ENCODE results near the gene GADL1. TPM values are rescaled to one million over a fixed set of nuclear protein-coding genes. Genes with fewer than 3 reads are reported as not detected.

GADL1 gene
- total and polyA plus RNA-seq, 2 donors = 0.02 to 0.09 TPM

DNA sequence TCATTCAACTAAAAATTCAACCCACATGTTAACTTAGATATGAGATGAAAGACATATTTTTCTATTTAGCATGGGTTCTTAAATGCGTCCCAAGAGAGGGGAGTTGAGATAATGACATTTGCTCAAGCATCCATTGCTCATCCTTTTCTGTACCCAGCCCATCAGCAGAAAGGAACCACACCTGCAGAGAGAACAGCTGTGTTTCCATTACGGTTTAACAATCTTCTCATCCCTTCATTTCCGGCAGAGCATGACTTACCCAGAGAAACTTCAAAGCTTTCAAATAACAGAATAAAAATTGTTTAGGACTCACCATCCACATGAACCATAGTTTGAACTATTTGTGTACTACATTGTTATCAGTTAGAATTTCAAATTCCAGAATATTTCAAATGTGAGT is 174.9 kb downstream of the GADL1 start:
- WGBS = 80% methylated on average over 3 of the region's 3 CpGs
- no peaks in the 10 kb centered on the region for H3K27me3 ChIP-seq (ENCODE audit: control insufficient read depth in 2 of 2, insufficient read depth in 1 of 2, low read length in 1 of 2)
- H3K36me3 ChIP-seq (ENCODE audit: control insufficient read depth in 2 of 2, insufficient read depth in 2 of 2, low read length in 1 of 2) = no peaks in the 10 kb centered on the region

DNA sequence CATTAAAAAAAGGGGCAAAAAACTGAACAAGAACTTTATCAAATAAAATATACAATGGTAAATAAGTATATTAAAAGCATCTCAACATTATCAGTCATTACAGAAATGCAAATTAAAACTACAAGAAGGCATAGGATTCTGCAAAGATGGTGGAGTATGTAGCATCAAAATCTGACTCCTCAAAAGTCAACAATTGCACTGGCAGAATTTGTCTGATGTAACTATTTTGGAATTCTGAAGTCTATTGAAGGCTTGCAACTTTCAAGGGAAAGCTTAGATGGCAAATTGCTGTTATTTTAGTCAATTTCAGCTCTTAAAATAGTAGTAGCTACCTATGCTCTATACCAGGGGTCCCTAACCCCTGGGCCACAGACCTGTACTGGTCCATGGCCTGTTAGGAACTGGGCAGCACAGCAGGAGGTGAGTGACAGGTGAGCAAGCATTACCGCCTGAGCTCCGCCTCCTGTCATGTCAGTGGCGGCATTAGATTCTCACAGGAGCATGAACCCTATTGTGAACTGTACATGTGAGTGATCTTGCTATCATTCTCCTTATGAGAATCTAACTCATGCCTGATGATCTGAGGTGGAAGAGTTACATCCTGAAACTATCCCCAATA is 180.5 kb downstream of the GADL1 start:
- H3K36me3 ChIP-seq (ENCODE audit: control insufficient read depth in 2 of 2, insufficient read depth in 2 of 2, low read length in 1 of 2) = no peaks in the 10 kb centered on the region
- H3K27ac ChIP-seq (ENCODE audit: low read depth in 1 of 2, low read length in 1 of 2) = no peak overlapping the region
- DNase-seq (ENCODE audit: low read depth in 6 of 9, low spot score in 9 of 9) = no peak
- WGBS = 96% methylated on average over 3 of the region's 3 CpGs
- H3K27me3 ChIP-seq (ENCODE audit: control insufficient read depth in 2 of 2, insufficient read depth in 1 of 2, low read length in 1 of 2) = no peaks in the 10 kb centered on the region
- no peak overlapping the region for H3K4me3 ChIP-seq (ENCODE audit: low read length in 2 of 2)
- no peaks in the 10 kb centered on the region for H3K9me3 ChIP-seq (ENCODE audit: control insufficient read depth in 2 of 2, insufficient read depth in 1 of 2, low read length in 1 of 2)
- no peaks in the 10 kb centered on the region for H3K4me1 ChIP-seq (ENCODE audit: control insufficient read depth in 2 of 2, insufficient read depth in 2 of 2, low read length in 2 of 2)

More for the DNA sequence above, 174.9 kb downstream of the GADL1 start:
- Histone ChIP-seq H3K27ac (ENCODE audit: low read depth in 1 of 2, low read length in 1 of 2) (no peak overlapping the region), H3K4me3 (ENCODE audit: low read length in 2 of 2) (no peak overlapping the region), H3K9me3 (ENCODE audit: control insufficient read depth in 2 of 2, insufficient read depth in 1 of 2, low read length in 1 of 2) (no peaks in the 10 kb centered on the region), H3K4me1 (ENCODE audit: control insufficient read depth in 2 of 2, insufficient read depth in 2 of 2, low read length in 2 of 2) (no peaks in the 10 kb centered on the region)
- DNase-seq (ENCODE audit: low read depth in 6 of 9, low spot score in 9 of 9) = no peak

DNA sequence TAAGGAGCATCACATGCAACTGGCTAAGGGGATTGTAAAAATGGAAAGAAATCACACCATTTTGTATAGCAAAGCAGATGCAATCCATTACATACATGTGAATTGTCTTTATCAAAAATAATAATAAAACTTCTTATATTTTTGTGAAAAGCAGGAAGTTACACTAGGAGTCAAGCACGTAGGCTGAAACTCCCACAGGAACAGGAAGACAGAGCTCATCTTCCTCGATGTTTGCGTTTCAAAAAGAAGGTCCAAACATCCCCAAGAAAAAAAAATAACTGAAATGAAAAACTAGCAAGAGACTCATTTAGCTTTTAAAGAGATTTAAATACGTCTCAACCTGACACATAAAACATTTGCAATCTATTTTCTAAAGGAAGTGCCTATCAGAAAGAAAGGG is 181.5 kb downstream of the GADL1 start:
- Histone ChIP-seq H3K27ac (ENCODE audit: low read depth in 1 of 2, low read length in 1 of 2) (no peak overlapping the region), H3K36me3 (ENCODE audit: control insufficient read depth in 2 of 2, insufficient read depth in 2 of 2, low read length in 1 of 2) (no peaks in the 10 kb centered on the region), H3K4me1 (ENCODE audit: control insufficient read depth in 2 of 2, insufficient read depth in 2 of 2, low read length in 2 of 2) (no peaks in the 10 kb centered on the region), H3K4me3 (ENCODE audit: low read length in 2 of 2) (no peak overlapping the region), H3K9me3 (ENCODE audit: control insufficient read depth in 2 of 2, insufficient read depth in 1 of 2, low read length in 1 of 2) (no peaks in the 10 kb centered on the region), H3K27me3 (ENCODE audit: control insufficient read depth in 2 of 2, insufficient read depth in 1 of 2, low read length in 1 of 2) (no peaks in the 10 kb centered on the region)
- DNase-seq (ENCODE audit: low read depth in 6 of 9, low spot score in 9 of 9) = no peak
- WGBS = 82% methylated on average over 4 of the region's 4 CpGs

DNA sequence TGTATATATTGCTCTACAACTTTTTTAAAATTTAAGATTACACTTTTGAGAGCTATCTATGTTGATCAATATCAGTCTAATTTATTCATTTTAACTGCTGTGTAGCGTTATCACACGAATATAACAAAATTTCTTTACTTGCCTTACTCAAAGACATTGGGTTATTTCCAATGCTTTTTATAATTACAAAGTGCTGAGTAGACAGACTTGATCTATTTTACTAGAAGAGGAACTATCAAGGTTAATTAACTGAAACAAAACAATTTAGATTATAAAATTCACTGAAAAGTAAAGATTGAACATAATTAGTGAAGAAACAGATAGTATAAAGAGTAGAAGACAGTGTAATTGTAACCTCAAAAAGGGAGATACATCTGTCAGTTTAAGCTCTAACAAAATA is 182.6 kb downstream of the GADL1 start:
- Histone ChIP-seq H3K27me3 (ENCODE audit: control insufficient read depth in 2 of 2, insufficient read depth in 1 of 2, low read length in 1 of 2) (no peaks in the 10 kb centered on the region), H3K4me1 (ENCODE audit: control insufficient read depth in 2 of 2, insufficient read depth in 2 of 2, low read length in 2 of 2) (no peaks in the 10 kb centered on the region), H3K9me3 (ENCODE audit: control insufficient read depth in 2 of 2, insufficient read depth in 1 of 2, low read length in 1 of 2) (no peaks in the 10 kb centered on the region), H3K36me3 (ENCODE audit: control insufficient read depth in 2 of 2, insufficient read depth in 2 of 2, low read length in 1 of 2) (no peaks in the 10 kb centered on the region), H3K27ac (ENCODE audit: low read depth in 1 of 2, low read length in 1 of 2) (no peak overlapping the region), H3K4me3 (ENCODE audit: low read length in 2 of 2) (no peak overlapping the region)
- WGBS = over 99% methylated on average over 2 of the region's 2 CpGs
- DNase-seq (ENCODE audit: low read depth in 6 of 9, low spot score in 9 of 9) = no peak

DNA sequence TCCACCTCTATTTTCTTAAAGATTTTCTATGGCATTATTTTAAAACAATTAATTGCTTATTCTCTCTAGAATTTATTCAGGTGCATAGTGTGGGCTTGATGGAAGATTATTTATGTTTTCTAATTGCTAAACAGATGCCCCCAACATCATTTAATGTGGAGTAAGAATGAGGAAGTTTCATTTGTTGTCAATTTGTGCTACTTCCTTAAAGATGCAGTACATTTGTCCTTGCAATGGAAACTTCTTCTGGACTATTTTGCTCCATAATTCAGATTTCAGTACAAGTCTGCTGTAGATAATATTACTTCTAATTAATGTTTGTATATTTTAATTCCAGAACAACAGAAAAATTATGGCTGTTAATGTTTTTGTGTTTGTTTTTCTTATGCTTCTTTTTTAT is 183.3 kb downstream of the GADL1 start:
- Histone ChIP-seq H3K36me3 (ENCODE audit: control insufficient read depth in 2 of 2, insufficient read depth in 2 of 2, low read length in 1 of 2) (no peaks in the 10 kb centered on the region), H3K9me3 (ENCODE audit: control insufficient read depth in 2 of 2, insufficient read depth in 1 of 2, low read length in 1 of 2) (no peaks in the 10 kb centered on the region), H3K27ac (ENCODE audit: low read depth in 1 of 2, low read length in 1 of 2) (no peak overlapping the region), H3K4me1 (ENCODE audit: control insufficient read depth in 2 of 2, insufficient read depth in 2 of 2, low read length in 2 of 2) (no peaks in the 10 kb centered on the region), H3K27me3 (ENCODE audit: control insufficient read depth in 2 of 2, insufficient read depth in 1 of 2, low read length in 1 of 2) (no peaks in the 10 kb centered on the region), H3K4me3 (ENCODE audit: low read length in 2 of 2) (no peak overlapping the region)
- no peak for DNase-seq (ENCODE audit: low read depth in 6 of 9, low spot score in 9 of 9)

DNA sequence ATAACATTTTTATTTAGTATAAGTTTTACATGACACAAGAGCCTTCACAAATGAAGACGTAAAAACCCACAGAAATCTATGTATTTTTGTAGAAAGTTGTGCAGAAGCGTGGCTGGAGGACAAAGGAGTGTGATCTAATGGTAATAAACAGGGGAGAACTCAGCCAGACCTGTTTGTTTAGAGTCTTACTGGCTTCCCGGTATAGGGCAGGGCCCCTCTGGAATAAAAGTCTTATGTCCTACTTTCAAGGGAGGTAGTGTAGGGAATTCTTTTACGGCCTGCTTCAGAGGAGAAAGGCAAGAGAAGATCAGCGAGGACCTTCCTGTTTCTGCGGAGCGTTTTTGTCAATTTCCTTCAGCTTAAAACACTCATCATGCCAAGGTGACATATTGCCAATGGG is 184.4 kb downstream of the GADL1 start:
- DNase-seq (ENCODE audit: low read depth in 6 of 9, low spot score in 9 of 9) = no peak
- no peak overlapping the region for H3K4me3 ChIP-seq (ENCODE audit: low read length in 2 of 2)
- WGBS = 97% methylated on average over 7 of the region's 7 CpGs
- no peaks in the 10 kb centered on the region for H3K9me3 ChIP-seq (ENCODE audit: control insufficient read depth in 2 of 2, insufficient read depth in 1 of 2, low read length in 1 of 2)
- no peaks in the 10 kb centered on the region for H3K36me3 ChIP-seq (ENCODE audit: control insufficient read depth in 2 of 2, insufficient read depth in 2 of 2, low read length in 1 of 2)
- no peaks in the 10 kb centered on the region for H3K4me1 ChIP-seq (ENCODE audit: control insufficient read depth in 2 of 2, insufficient read depth in 2 of 2, low read length in 2 of 2)
- H3K27ac ChIP-seq (ENCODE audit: low read depth in 1 of 2, low read length in 1 of 2) = no peak overlapping the region
- no peaks in the 10 kb centered on the region for H3K27me3 ChIP-seq (ENCODE audit: control insufficient read depth in 2 of 2, insufficient read depth in 1 of 2, low read length in 1 of 2)

DNA sequence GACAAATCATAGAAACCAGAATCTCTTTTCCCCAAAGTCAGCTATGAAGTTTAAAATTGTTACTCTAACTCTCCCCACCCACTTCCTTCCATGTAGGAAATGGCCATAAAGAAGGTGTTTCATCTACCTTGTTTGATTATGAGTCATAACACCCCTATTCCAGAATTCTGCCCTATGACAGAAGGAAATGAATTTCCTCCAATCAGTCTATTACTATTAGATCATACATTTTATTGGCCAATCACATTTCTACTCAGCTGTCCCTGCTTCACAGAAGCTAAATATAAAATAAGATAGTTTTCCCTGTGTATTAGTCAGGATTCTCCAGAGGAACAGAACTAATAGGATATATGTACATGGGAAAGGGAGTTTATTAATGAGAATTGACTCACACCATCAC is 186.0 kb downstream of the GADL1 start:
- H3K36me3 ChIP-seq (ENCODE audit: control insufficient read depth in 2 of 2, insufficient read depth in 2 of 2, low read length in 1 of 2) = no peaks in the 10 kb centered on the region
- no peaks in the 10 kb centered on the region for H3K4me1 ChIP-seq (ENCODE audit: control insufficient read depth in 2 of 2, insufficient read depth in 2 of 2, low read length in 2 of 2)
- no peak overlapping the region for H3K4me3 ChIP-seq (ENCODE audit: low read length in 2 of 2)
- H3K27ac ChIP-seq (ENCODE audit: low read depth in 1 of 2, low read length in 1 of 2) = no peak overlapping the region
- no peak for DNase-seq (ENCODE audit: low read depth in 6 of 9, low spot score in 9 of 9)
- no peaks in the 10 kb centered on the region for H3K9me3 ChIP-seq (ENCODE audit: control insufficient read depth in 2 of 2, insufficient read depth in 1 of 2, low read length in 1 of 2)
- H3K27me3 ChIP-seq (ENCODE audit: control insufficient read depth in 2 of 2, insufficient read depth in 1 of 2, low read length in 1 of 2) = no peaks in the 10 kb centered on the region

DNA sequence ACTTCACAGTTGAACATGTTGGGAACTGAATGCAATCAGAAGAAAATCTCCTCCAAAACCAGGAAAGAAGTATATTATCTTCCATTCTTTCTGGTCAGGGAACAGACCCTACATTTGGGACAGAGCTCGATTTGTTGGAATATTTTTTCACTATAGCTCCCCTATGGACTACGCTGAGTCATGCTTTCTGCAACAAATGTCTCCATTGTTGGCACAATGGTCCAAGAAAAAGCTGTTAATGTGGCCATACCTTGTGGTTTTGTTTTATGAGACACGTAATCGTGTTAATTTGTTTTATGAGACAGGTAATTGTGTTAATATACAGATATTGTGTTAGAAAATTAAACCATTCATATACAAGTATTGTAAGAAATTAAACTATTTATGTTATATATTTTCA is 186.6 kb downstream of the GADL1 start:
- no peak for DNase-seq (ENCODE audit: low read depth in 6 of 9, low spot score in 9 of 9)
- no peaks in the 10 kb centered on the region for H3K36me3 ChIP-seq (ENCODE audit: control insufficient read depth in 2 of 2, insufficient read depth in 2 of 2, low read length in 1 of 2)
- WGBS = 98% methylated on average over 4 of the region's 4 CpGs
- H3K4me1 ChIP-seq (ENCODE audit: control insufficient read depth in 2 of 2, insufficient read depth in 2 of 2, low read length in 2 of 2) = no peaks in the 10 kb centered on the region
- H3K27ac ChIP-seq (ENCODE audit: low read depth in 1 of 2, low read length in 1 of 2) = no peak overlapping the region
- H3K9me3 ChIP-seq (ENCODE audit: control insufficient read depth in 2 of 2, insufficient read depth in 1 of 2, low read length in 1 of 2) = peaks cover 0 to 5% of the 10 kb centered on the region in 2 donors
- no peak overlapping the region for H3K4me3 ChIP-seq (ENCODE audit: low read length in 2 of 2)
- no peaks in the 10 kb centered on the region for H3K27me3 ChIP-seq (ENCODE audit: control insufficient read depth in 2 of 2, insufficient read depth in 1 of 2, low read length in 1 of 2)

DNA sequence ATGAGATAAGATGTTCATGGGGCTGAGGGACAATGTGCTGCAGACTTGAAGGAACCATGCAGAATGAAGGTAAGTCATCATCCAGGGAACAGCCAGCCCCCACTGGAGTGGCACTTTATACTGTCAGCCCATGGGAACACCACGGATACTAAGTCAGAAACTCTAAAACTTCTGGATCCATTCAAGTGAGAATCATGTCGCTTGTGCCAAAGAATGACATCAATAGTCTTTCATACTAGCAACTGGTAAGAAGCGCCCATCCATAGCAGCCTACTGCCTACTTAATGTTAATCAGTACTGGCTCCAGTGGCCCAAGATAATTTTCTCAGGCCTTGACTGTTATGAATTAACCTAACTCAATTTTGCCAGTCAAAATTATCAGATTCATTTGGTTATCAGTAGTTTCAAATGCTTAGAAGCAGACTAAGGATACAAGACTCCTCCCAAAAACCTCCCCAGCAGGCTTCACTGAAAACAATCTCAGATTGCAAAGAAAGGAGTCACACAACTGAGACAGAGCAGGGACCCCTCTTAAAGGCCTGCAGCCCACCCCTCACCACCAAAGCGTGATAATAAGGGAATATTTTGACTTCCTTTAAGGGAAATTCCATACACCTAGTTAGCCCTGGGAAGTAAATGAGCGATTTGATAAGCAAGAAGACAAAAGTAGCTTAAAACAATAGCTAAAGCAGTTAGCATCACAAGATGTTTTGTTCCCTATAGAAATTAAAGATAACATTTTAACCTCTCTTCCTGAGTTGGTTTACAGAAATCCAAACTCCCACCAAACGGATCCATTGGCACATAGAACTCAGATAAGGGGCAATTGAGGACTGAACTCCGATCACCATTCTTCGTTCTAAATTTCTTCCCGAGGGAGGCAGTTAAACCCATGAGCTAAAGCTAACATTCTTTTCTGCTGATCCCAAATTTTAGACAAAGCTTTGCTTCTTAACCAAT is 189.2 kb downstream of the GADL1 start:
- Histone ChIP-seq H3K27me3 (ENCODE audit: control insufficient read depth in 2 of 2, insufficient read depth in 1 of 2, low read length in 1 of 2) (no peaks in the 10 kb centered on the region), H3K4me1 (ENCODE audit: control insufficient read depth in 2 of 2, insufficient read depth in 2 of 2, low read length in 2 of 2) (no peaks in the 10 kb centered on the region), H3K9me3 (ENCODE audit: control insufficient read depth in 2 of 2, insufficient read depth in 1 of 2, low read length in 1 of 2) (peaks cover 0 to 5% of the 10 kb centered on the region in 2 donors), H3K27ac (ENCODE audit: low read depth in 1 of 2, low read length in 1 of 2) (no peak overlapping the region), H3K4me3 (ENCODE audit: low read length in 2 of 2) (no peak overlapping the region), H3K36me3 (ENCODE audit: control insufficient read depth in 2 of 2, insufficient read depth in 2 of 2, low read length in 1 of 2) (no peaks in the 10 kb centered on the region)
- no peak for DNase-seq (ENCODE audit: low read depth in 6 of 9, low spot score in 9 of 9)
- 95% methylated on average over 9 of the region's 9 CpGs for WGBS
